Effector memory CD4-positive, alpha-beta T cell (primary cell): ENCODE data around the gene PCSK5.

Experiments
- DNase-seq, 3 donors: peaks; one replicate each; pipeline ENCODE4 v3.0.0-alpha.2; 2020
- H3K27ac ChIP-seq: 2 replicates; pipeline ENCODE4 v1.7.0; 2013; ENCODE audit warnings: mild to moderate bottlenecking, low read length, moderate library complexity; ENCODE audit not compliant: insufficient read depth, poor library complexity, severe bottlenecking
- H3K27me3 ChIP-seq: replicated peaks from 2 replicates; pipeline ENCODE4 v1.7.0; 2013; ENCODE audit warnings: mild to moderate bottlenecking, low read length; ENCODE audit not compliant: insufficient read depth, control insufficient read depth, poor library complexity, severe bottlenecking
- H3K36me3 ChIP-seq: 2 replicates; pipeline ENCODE4 v1.7.0; 2013; ENCODE audit warnings: mild to moderate bottlenecking, low read length, moderate library complexity; ENCODE audit not compliant: control insufficient read depth, insufficient read depth
- H3K4me1 ChIP-seq: 2 replicates; pipeline ENCODE4 v1.7.0; 2013; ENCODE audit warnings: low read length, mild to moderate bottlenecking; ENCODE audit not compliant: control insufficient read depth, insufficient read depth, poor library complexity, severe bottlenecking
- H3K4me3 ChIP-seq: 2 replicates; pipeline ENCODE4 v1.7.0; 2013; ENCODE audit warnings: low read length, low read depth, mild to moderate bottlenecking; ENCODE audit not compliant: insufficient read depth, poor library complexity, severe bottlenecking
- H3K9me3 ChIP-seq: 2 replicates; pipeline ENCODE4 v1.7.0; 2013; ENCODE audit warnings: mild to moderate bottlenecking, low read length, moderate library complexity; ENCODE audit not compliant: control insufficient read depth

The PCSK5 gene

DNA sequence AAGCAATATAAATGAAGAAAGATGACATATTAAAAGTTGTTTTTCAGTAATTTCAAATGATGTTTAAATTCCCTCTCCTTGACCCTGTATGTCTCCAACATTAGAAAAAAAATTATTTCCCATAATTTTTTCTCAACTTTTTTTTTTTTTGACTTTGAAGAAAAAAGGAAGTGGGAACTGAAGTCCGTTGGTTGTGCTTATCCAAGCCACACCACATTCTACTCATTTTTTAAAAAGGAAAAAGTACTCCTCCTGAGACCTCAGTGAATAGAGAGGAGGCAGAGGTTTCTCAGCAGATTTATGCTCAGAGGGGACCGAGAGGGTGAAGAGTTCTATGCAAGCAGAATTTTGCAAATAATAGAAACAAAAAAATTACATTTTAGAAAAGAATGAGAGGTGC, 123.3 kb downstream of the PCSK5 start:
- Histone ChIP-seq H3K27me3 (no peaks in the 10 kb centered on the region), H3K4me1 (peaks cover 2% of the 10 kb centered on the region), H3K27ac (no peak overlapping the region), H3K4me3 (no peak overlapping the region), H3K36me3 (no peaks in the 10 kb centered on the region), H3K9me3 (no peaks in the 10 kb centered on the region)
- DNase-seq: no peak

DNA sequence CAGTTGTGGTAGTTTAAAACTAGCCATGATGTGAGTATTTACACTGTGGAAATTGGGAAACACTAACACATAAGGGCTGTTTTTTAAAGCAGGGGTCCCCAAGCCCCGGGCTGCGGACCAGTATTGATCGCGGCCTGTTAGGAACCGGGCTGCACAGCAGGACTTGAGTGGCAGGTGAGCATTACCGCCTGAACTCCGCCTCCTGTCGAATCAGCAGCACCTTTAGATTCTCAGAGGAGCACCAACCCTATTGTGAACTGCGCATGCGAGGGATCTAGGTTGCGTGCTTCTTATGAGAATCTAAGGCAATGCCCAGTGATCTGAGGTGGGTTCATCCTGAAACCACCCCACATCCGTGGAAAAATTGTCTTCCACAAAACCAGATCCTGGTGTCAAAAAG, 127.8 kb downstream of the PCSK5 start:
- Histone ChIP-seq H3K27ac (no peak overlapping the region), H3K9me3 (no peaks in the 10 kb centered on the region)
- DNase-seq: no peak

GRCh38 chr9:76018761-76019160, 128.3 kb downstream of the PCSK5 start:
- Histone ChIP-seq H3K36me3 (no peaks in the 10 kb centered on the region), H3K4me3 (no peak overlapping the region), H3K9me3 (no peaks in the 10 kb centered on the region), H3K27ac (no peak overlapping the region), H3K27me3 (no peaks in the 10 kb centered on the region), H3K4me1 (peaks cover 8% of the 10 kb centered on the region)
- DNase-seq: no peak

More for the DNA sequence above, 127.8 kb downstream of the PCSK5 start:
- Histone ChIP-seq H3K4me1 (peaks cover 8% of the 10 kb centered on the region), H3K27me3 (no peaks in the 10 kb centered on the region), H3K4me3 (no peak overlapping the region), H3K36me3 (no peaks in the 10 kb centered on the region)

- DNase-seq: no peak
- Histone ChIP-seq H3K4me1 (peaks cover 19% of the 10 kb centered on the region), H3K27me3 (no peaks in the 10 kb centered on the region), H3K4me3 (no peak overlapping the region), H3K9me3 (no peaks in the 10 kb centered on the region), H3K36me3 (no peaks in the 10 kb centered on the region), H3K27ac (no peak overlapping the region)
Measured at GRCh38 chr9:76020652-76021051, 130.2 kb downstream of the PCSK5 start.

DNA sequence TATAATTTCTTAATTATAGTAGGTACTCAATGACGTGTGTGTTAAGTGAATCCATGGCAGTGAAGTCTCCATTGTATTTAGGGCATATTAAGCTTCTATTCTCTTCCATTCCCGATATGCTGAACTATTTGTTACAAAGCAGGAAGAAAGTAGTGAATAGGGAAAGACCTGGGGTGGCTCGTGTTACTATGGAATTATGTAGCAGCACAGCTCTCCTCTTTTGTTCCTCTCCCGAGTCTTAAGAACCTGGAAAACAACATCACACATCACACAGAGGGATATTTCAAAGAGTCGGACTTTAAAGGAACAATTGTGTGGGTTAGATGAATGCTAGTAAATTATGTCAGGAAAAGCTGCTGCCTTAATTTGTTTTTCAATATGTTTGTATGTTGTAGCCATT, 131.8 kb downstream of the PCSK5 start:
- no peaks in the 10 kb centered on the region for H3K27me3 ChIP-seq
- no peaks in the 10 kb centered on the region for H3K9me3 ChIP-seq
- DNase-seq: no peak
- H3K36me3 ChIP-seq: no peaks in the 10 kb centered on the region
- H3K27ac ChIP-seq: no peak overlapping the region
- H3K4me3 ChIP-seq: no peak overlapping the region
- peaks cover 32% of the 10 kb centered on the region for H3K4me1 ChIP-seq

DNA sequence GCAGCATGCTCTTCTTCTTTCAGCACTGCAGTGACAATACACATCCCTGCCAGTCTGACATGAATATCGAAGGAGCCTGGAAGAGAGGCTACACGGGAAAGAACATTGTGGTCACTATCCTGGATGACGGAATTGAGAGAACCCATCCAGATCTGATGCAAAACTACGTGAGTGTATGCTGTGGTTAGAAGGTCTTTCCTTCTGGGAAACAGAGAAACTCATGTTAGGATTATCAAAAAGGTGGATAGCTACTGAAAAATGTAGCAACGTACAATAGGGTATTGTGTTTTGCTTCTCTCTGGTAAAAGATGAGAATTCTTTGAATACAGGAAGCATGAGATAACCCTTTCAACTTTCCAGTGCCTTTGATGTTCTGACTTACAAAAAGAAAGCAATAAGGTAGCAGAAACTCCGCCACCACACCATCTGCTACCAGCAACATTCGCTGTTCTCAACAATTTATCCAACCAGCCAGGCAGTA, 133.3 kb downstream of the PCSK5 start:
- Histone ChIP-seq H3K4me3 (peak overlapping the region; percentile 7), H3K27me3 (no peaks in the 10 kb centered on the region), H3K36me3 (no peaks in the 10 kb centered on the region), H3K9me3 (no peaks in the 10 kb centered on the region), H3K27ac (peak overlapping the region; percentile 56), H3K4me1 (peaks cover 31% of the 10 kb centered on the region)
- peak in 1 of 3 donors; percentile 7 for DNase-seq

DNA sequence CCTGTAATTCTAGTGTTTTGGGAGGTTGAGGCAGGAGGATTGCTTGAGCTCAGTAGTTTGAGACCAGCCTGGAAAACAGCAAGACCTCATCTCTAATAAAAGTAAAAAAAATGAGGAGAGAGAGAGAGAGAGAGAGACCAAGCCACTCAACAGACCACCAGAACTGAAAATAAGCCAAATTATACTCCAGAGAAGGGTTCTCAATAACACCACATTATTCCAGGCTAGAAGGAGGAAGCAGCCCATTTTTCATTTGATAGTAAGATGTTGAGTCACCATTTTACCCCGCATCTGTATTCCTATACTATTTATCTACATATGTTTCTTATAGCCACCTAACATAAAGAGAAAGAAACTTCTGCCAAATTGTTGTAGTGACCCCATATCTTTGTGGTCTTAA, 134.8 kb downstream of the PCSK5 start:
- Histone ChIP-seq H3K27me3 (no peaks in the 10 kb centered on the region), H3K36me3 (no peaks in the 10 kb centered on the region), H3K9me3 (no peaks in the 10 kb centered on the region), H3K4me1 (peaks cover 25% of the 10 kb centered on the region), H3K27ac (no peak overlapping the region), H3K4me3 (no peak overlapping the region)
- no peak for DNase-seq

DNA sequence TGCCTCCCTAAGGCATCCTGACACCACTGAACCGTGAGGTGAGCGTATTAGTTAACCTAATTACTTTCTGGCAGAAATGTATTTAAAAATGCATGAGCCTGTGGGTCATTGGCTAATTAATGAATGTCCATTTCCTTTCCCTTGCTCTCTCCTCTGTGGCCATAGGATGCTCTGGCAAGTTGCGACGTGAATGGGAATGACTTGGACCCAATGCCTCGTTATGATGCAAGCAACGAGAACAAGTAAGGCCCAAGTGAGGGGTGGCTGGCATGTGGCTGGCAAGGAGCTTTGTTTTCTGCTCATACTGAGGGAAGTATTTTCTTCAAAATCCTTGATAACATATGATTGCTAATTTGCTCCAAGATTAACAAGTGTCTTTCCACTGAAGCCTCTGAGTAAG, 136.3 kb downstream of the PCSK5 start:
- Histone ChIP-seq H3K36me3 (no peaks in the 10 kb centered on the region), H3K27me3 (no peaks in the 10 kb centered on the region), H3K27ac (no peak overlapping the region), H3K4me1 (peaks cover 25% of the 10 kb centered on the region), H3K9me3 (no peaks in the 10 kb centered on the region), H3K4me3 (no peak overlapping the region)
- no peak for DNase-seq

DNA sequence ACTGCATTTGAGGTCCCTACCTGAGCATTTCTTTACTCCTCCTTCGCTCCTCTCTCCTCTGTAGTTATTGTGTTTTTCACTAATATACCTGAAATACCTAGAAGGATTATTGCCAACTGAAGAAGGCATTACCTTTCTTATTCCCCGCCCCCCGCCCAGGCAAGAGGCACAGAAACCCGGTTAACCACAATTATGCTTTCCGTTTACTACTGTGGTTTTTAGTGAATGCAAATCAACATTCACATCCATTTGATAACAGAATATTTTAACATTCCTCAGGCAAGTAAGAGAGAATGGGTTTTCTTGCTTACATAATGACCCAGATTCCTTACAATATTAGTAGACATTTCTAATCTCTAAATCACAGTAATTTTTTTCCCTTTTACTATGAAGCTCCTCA, 136.9 kb downstream of the PCSK5 start:
- no peaks in the 10 kb centered on the region for H3K36me3 ChIP-seq
- H3K9me3 ChIP-seq: no peaks in the 10 kb centered on the region
- H3K4me1 ChIP-seq: peaks cover 25% of the 10 kb centered on the region
- no peaks in the 10 kb centered on the region for H3K27me3 ChIP-seq
- DNase-seq: no peak
- no peak overlapping the region for H3K4me3 ChIP-seq
- no peak overlapping the region for H3K27ac ChIP-seq

GRCh38 chr9:76027861-76028260, 137.4 kb downstream of the PCSK5 start:
- DNase-seq: no peak
- Histone ChIP-seq H3K27me3 (no peaks in the 10 kb centered on the region), H3K27ac (no peak overlapping the region), H3K36me3 (no peaks in the 10 kb centered on the region), H3K9me3 (no peaks in the 10 kb centered on the region), H3K4me1 (peaks cover 25% of the 10 kb centered on the region), H3K4me3 (no peak overlapping the region)
